HG03432 (cell line): ENCODE measurements around the gene RPS15.

Experiments used
- ATAC-seq: cut with Tn5 transposase; IDR thresholded peaks from one replicate; pipeline ENCODE4 v1.9.1; 2021; ENCODE audit warnings: mild to moderate bottlenecking, moderate library complexity; ENCODE audit not compliant: unreplicated experiment

The RPS15 gene

GRCh38 chr19:1401889-1402217 is 36.3 kb upstream of the RPS15 start:
- ATAC-seq: no peak

DNA sequence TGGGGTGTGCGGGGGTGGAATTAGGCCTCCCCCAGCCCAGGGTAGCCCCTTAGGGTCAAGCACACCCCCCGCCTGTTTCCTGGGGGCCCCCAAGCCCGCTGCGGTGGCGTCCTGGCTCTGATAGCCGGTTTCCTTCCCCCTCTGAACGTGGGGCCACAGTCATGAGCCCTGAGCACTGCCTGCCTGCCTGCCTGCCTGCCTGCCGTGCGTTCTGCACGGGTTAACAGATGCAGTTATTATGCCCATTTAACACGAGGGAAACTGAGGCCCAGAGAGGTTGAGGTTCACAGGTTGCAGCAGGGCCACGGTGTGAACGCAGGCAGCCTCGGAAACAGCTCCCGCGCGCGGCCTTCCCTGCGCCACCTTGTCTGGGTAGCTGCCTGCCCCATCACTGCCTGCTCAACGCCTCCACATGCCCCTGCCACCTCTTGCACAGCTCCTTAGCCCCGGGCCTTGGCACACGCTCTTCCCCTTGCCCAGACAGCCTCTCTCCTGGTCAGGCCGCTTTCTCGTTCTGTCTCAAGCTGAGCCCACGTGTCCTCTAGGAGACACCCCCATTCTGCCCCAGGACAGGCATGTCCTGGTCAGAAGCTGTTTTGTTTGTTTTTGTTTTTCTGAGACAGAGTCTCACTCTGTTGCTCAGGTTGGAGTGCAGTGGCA is 35.7 kb upstream of the RPS15 start:
- ATAC-seq: no peak

GRCh38 chr19:1406774-1407527 is 31.2 kb upstream of the RPS15 start:
- ATAC-seq: peak; percentile 72

- peak; percentile 26 for ATAC-seq
Measured at GRCh38 chr19:1407528-1408299, 30.5 kb upstream of the RPS15 start, which contains the start of gene DAZAP1. Gene DAZAP1 (plus strand): TSS chr19:1407586. CDS start chr19:1407774, 188 bp downstream.

DNA sequence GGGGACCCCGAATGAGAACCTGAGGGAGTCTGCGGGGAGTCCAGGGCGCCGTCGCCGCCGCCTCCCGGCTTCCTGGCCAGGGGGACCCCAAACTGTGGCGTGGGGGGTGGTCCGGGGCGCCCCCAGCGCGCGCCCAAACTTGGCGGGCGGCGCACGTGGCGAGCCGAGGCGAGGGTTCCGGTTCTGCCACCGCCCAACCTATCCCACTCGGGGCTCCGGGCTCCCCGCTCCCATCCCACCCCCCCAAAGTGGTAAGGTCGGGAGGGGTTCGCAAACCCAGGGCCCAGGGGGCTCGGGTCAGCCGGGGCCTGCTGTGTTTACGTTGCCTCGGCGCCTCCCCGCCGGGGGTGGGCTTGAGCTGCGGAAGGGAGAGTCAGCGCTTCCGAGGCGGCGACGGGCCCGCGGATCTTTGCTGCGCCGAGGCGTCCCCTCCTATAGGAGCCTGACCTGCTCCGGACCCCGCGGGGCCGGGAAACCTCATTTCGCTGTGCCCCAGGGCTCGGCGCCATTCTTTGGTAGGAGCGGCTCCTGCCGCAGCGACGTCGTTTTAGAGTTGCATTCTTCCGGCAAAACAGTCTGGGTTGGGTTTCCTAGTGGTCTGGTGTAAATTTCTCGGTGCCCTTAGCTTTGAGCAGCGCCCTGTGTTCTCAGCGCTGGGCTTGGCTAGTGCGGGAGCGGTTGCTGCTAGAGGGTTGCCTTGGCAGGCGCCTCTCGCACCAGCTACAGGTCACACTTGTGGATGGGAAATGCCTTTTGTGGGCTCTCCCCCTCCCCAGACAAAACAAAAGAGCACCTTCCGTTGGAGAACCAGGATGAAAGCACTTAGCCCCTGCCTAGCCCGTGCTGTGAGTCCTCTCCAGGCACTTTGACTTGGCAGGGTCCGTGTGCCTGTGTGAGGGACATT is 29.6 kb upstream of the RPS15 start:
- no peak for ATAC-seq

- no peak for ATAC-seq
Measured at GRCh38 chr19:1409204-1410005, 28.8 kb upstream of the RPS15 start.

DNA sequence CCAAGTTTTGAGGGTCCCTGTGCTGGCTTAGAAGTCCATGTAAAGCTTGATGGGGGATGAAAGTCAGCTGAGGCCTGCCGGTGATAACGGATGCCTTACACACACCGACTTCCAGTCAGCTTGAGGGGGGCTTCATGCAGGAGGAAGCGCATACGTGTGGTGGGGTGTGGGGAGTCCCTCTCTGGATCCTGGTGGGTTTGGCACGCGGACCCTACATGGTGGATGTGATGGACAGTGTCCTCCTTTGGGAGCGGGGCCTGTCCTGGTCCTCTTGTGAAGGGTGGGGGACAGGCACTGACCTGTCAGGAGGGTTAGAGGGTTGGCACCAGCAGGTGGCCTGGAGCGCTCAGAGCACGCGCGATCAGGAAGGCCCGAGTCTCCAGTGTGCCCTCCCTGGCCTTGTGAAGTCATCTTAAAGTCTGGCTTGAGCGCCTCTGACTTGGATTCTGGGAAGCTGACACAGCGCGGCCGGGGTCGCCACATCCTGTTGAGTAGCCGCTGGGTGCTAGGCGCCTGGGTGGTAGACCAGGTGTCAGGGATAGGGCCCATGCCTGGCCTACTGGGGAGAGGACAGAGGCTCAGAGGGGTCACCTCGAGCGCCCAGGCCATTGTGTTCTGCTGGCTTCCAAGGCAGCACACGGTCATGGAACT is 27.9 kb upstream of the RPS15 start:
- no peak for ATAC-seq

DNA sequence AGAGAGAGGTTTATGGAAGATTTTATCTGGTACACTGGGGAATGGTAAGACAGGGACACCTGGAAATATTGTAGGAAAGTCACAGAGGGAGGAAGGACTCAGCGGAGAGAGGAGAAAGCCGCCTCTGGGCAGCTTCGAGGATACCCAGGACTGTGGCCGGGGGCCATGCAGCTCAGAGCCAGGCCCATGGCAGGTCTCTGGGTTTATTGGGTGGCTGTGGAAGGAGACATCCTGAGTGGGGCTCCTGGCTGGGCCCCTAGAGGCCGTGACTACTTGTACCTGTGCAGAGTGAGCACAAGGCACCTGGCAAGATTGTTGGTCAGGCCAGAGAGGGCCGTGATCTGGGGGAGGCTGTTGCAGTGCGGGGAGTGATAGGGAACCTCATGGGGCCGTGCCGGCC is 27.4 kb upstream of the RPS15 start:
- no peak for ATAC-seq

DNA sequence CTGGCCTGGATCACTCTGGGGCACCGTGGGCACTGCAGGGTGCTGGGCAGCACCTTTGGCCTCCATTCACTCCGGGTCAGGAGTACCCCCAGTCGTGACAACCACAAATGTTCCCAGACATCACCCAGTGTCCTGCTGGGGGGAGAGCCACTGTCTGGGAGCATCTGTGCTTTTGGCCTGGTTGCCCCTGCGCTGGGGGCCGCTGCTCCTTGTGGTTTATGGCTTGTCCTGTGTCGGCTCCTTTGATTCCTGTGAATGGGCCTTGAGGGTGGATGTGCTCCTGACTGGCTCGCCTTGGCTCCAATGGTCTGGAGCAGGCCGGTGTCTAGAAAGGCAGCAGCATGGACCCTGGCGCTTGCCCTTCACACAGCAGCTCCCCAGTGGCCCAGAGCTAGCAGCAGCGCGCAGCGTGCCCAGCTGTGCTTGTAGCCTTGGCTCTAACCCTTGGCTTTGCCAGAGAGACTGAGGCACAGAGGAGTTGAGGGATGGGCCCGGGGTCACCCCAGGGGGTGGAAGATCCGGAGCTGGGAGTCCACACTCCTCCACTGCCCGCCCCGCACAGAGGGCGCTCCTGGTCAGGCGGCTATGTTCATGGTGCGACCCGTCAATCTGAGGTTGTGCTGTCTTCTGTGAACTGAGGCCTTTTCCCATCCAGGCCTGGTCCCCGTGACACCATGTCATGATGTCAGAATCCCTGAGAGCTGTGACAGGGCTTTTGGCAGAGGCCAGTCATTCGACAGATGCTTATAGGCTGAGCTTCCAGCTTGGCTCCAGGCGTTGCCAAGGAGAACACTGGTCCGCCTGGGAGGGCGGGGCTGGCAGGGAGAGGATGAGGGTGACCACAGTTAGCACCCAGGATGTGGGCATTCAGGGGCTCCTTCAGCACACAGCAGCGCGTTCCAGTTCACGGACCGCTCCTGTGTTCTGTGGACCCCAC is 26.7 kb upstream of the RPS15 start:
- no peak for ATAC-seq

GRCh38 chr19:1412323-1412923 is 25.8 kb upstream of the RPS15 start:
- no peak for ATAC-seq

DNA sequence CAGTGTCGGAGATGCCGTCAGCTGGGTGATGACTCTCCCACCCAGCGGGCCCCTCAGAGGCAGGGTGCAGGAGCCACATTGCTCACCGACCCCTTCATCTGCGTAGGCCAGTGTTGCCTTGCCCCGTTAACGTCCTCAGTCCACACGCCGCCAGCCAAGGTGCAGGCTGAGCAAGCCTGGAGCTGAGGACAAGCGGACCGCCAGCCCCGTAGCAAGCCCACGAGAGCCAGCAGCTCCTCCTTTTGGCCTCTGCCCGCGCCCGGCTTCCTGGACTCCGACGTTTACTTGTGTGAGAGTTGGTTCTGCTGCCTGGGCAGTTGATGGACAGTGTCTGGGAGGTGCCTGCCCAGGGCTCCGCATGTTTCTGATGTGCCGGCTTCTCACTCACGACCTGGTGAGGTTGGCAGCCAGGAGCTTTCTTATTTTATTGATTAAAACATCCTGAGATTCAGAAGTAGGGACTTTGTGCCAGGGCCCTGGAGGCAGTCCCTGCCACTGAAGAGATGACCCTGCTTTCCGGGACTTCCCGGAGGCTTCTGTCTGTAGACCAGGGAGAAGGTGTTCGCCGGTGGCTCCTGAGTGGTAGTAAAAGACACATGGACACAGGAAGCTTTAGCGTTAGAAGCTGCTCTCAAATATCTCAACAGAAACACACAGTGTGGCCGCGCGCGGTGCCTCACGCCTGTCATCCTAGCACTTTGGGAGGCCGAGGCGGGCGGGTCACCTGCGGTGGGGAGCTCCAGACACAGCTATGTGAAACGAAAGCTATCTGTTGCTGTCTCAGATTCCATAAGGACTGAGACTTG is 25.0 kb upstream of the RPS15 start:
- ATAC-seq: no peak

DNA sequence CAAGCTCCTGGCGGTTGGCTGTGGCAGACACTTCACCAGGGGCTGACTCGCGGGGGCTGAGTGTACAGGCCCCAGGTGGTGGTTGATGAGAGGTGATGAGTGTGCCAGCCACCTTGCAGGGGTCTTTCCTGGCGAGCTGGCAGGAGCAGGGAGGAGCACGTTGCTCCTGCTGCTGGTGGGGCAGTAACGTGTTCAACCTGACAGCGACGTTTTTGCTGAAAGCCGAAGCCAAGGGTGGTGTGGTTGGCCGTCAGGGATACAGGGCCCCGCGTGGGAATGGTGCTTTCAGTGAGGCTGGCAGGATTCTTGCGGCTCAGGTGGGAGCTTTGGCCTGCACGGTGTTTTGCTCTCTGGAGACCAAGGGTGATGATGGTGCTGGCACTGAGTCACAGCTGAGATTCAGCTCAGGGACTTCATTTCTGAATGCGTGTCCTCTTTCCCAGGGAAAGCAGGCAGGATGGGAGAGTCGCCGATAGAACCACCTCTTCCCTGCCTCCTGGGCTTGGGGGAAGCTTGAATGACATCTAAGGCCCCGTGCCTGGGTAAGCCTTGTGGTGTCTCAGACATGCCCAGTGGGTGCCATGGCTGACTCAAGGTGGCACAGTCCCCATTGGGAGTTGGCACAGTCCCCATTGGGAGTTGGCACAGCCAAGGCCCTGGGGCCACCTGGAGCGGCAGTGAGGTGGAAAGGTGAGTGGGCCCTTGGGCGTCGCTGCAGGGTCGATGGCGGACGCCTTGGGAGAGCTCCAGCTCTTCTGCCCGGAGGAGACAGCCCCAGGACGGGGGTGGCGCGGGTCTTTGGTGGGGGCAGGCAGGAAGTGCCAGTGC is 22.0 kb upstream of the RPS15 start:
- no peak for ATAC-seq

- no peak for ATAC-seq
Measured at GRCh38 chr19:1417145-1417544, 21.1 kb upstream of the RPS15 start.

GRCh38 chr19:1417681-1418495 is 20.3 kb upstream of the RPS15 start:
- no peak for ATAC-seq

- ATAC-seq: no peak
Measured at GRCh38 chr19:1418496-1418775, 19.8 kb upstream of the RPS15 start.
